PFSK-1 (cell line): ENCODE data around the gene INCA1.

Source experiments
- FOXP2 ChIP-seq: optimal IDR thresholded peaks from 2 replicates; pipeline ENCODE3; 2011; ENCODE audit warnings: borderline replicate concordance, control low read depth, inconsistent platforms; ENCODE audit not compliant: insufficient read depth; ENCODE audit errors: extremely low read length, extremely low read depth
- POLR2AphosphoS5 ChIP-seq: IDR thresholded peaks from 2 replicates; pipeline ENCODE4 v1.6.1; 2012; ENCODE audit warnings: low read depth, mild to moderate bottlenecking, control low read depth, low read length, moderate library complexity
- SIN3A ChIP-seq: IDR thresholded peaks from 2 replicates; pipeline ENCODE4 v1.6.1; 2012; ENCODE audit warnings: mild to moderate bottlenecking, low read length, moderate library complexity, borderline replicate concordance; ENCODE audit not compliant: insufficient read depth
- TAF1 ChIP-seq: IDR thresholded peaks from 2 replicates; pipeline ENCODE4 v1.6.1; 2012; ENCODE audit warnings: low read length, control low read depth, borderline replicate concordance; ENCODE audit not compliant: insufficient read depth
- TF ChIP-seq, protein P1 (sequence below), 2 experiments: IDR thresholded peaks; 2 replicates each; pipeline versions ENCODE4 v1.6.1 to v1.8.0; 2011 to 2012; ENCODE audit warnings: low read depth in 2 of 2, low read length in 2 of 2, control low read depth in 1 of 2, inconsistent platforms in 1 of 2, mild to moderate bottlenecking in 1 of 2, moderate library complexity in 1 of 2; ENCODE audit not compliant: insufficient read depth in 1 of 2

Gene INCA1

DNA sequence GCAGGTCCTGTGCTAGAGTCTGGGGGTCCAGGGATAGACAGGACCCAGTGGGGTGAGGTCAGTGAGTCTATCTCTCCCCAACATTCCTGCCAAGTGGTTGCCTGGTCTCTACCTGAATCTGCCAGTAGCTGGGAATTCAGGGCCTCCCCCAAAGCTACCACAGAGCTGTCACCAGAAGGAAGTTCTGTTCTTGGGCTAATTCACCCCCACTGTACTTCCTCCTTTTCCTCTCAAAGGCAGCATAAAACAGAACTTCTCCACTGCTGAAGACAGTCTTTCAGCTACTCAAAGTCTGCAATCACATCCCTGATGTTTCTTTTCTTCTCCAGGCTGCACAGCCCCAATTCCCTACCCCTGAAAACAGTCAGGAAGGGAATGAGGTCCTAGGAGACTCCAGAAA, 18.6 kb downstream of the INCA1 start:
- no peak for TF ChIP-seq SIN3A
- TF ChIP-seq TAF1, result no peak
- TF ChIP-seq POLR2AphosphoS5, result no peak
- no peak for TF ChIP-seq FOXP2
- TF ChIP-seq, protein P1, sequence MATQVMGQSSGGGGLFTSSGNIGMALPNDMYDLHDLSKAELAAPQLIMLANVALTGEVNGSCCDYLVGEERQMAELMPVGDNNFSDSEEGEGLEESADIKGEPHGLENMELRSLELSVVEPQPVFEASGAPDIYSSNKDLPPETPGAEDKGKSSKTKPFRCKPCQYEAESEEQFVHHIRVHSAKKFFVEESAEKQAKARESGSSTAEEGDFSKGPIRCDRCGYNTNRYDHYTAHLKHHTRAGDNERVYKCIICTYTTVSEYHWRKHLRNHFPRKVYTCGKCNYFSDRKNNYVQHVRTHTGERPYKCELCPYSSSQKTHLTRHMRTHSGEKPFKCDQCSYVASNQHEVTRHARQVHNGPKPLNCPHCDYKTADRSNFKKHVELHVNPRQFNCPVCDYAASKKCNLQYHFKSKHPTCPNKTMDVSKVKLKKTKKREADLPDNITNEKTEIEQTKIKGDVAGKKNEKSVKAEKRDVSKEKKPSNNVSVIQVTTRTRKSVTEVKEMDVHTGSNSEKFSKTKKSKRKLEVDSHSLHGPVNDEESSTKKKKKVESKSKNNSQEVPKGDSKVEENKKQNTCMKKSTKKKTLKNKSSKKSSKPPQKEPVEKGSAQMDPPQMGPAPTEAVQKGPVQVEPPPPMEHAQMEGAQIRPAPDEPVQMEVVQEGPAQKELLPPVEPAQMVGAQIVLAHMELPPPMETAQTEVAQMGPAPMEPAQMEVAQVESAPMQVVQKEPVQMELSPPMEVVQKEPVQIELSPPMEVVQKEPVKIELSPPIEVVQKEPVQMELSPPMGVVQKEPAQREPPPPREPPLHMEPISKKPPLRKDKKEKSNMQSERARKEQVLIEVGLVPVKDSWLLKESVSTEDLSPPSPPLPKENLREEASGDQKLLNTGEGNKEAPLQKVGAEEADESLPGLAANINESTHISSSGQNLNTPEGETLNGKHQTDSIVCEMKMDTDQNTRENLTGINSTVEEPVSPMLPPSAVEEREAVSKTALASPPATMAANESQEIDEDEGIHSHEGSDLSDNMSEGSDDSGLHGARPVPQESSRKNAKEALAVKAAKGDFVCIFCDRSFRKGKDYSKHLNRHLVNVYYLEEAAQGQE (IDR thresholded peaks at IDR 0.05; ENCODE audit: insufficient read depth in 1 of 2, low read depth in 2 of 2, low read length in 2 of 2), result no peak

DNA sequence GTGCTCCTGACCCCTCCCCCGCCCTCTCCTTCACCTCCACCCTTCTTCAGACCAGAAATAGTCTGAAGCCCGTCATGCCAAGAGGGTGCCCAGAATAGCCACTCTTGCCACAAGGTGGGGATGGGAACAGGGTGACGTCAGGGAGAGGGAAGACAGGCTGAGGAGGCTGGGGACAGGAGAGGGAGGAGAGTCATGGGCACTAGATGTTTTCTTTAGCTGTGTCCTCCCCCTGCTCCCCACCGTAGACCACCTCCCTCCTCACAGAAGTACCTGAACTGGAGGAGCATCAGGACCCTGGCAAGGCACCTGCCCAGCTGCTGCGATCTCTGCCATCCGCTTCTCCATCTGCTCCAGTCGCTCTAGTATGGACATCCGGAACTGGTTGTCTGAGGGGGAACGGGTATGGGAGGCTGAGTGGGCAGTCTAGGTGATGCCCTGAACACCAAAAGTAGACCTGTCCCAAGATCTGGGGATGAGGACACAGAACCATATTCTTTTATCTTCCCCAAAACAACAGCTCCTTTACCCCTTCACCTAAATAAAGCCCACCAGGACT, 23.1 kb downstream of the INCA1 start:
- TF ChIP-seq, protein P1 (IDR thresholded peaks at IDR 0.05; ENCODE audit: insufficient read depth in 1 of 2, low read depth in 2 of 2, low read length in 2 of 2), result no peak
- TF ChIP-seq SIN3A (no peak), FOXP2 (no peak), TAF1 (no peak), POLR2AphosphoS5 (no peak)

DNA sequence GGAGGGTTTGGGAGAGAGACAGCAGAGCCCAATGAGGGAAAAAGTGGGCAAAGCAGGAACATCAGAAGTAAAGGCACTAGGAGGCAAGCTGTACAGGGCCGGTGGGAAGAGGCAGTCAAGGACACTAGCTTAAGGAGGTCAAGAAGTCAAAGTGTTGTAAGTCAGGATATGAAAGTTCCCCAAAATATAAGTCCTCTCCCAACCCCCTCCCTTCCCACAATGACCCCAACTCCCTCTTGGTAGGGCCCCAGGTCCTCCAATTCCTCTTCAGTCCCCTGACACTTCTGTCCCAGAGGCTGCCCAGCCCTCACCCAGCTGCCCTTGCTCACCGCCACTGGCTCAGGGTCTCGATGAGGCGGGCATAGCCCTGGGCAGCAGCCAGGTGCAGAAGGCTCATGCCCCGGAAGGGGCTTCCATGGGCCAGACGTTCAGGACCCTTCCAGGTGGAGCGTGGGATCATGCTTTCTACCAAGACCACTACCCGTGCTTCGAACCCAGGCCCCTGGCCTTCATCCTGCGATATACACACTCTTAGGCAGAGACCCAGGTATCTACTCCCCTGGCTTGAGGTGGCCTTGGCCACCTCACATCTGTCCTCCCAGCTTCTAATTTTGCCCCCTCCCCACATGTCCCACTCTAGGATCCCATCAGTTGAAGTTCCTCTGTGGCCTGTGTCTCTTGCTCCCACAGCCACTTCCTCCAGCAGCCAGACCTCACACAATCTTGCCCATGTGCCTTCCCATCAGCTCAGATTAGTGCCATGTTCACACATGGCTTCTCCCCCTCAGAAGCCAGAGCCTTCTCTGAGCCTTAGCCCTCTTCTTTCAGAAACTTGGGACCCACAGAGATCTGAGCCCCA, 23.8 kb downstream of the INCA1 start:
- TF ChIP-seq, protein P1 (IDR thresholded peaks at IDR 0.05; ENCODE audit: insufficient read depth in 1 of 2, low read depth in 2 of 2, low read length in 2 of 2), result no peak
- TF ChIP-seq FOXP2, result no peak
- TF ChIP-seq POLR2AphosphoS5, result no peak; the same call in none of the 2 replicates
- TF ChIP-seq SIN3A, result no peak
- TF ChIP-seq TAF1, result no peak

DNA sequence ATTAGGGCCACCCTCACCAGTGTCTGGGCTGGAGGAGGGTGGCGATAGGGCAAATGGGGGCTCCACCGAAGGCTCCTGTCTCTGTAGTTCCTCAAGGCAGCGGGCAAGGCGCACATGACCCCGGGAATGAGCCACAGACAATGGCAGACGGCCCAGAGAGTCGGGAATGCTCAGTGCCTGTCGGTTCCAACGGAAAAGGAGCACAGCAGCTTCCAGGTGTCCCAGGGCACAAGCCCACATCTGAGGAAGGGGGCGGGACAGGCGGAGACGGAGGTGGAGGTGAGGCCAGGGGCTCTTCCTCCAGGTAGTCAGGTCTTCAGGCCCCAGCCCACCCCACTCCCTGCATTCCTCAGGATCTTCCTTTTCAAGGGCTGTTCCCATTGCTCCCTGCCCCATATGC, 24.6 kb downstream of the INCA1 start:
- TF ChIP-seq FOXP2 (no peak), POLR2AphosphoS5 (no peak; the same call in 1 of the 2 replicates), TAF1 (no peak), SIN3A (no peak)
- TF ChIP-seq, protein P1 (IDR thresholded peaks at IDR 0.05; ENCODE audit: insufficient read depth in 1 of 2, low read depth in 2 of 2, low read length in 2 of 2), result no peak
